Thymus (tissue), 11 donors: ENCODE data around the gene SNCB. TPM values are rescaled to one million over a fixed set of nuclear protein-coding genes. Genes with fewer than 3 reads are reported as not detected.

Experiments used
- DNase-seq, 9 donors: peaks; one replicate each; pipeline ENCODE4 v3.0.0-alpha.2; 2013; ENCODE audit warnings: low spot score in 9 of 9, low read depth in 6 of 9, missing footprints in 1 of 9
- H3K27ac ChIP-seq, 2 donors: one replicate each; pipeline ENCODE4 v1.5.1; 2013; ENCODE audit warnings: control low read depth in 1 of 2, low read depth in 1 of 2, low read length in 1 of 2, mild to moderate bottlenecking in 1 of 2, moderate library complexity in 1 of 2
- H3K27me3 ChIP-seq, 2 donors: one replicate each; pipeline ENCODE4 v1.5.1; 2013; ENCODE audit warnings: low read length in 1 of 2; ENCODE audit not compliant: control insufficient read depth in 2 of 2, insufficient read depth in 1 of 2
- H3K36me3 ChIP-seq, 2 donors: one replicate each; pipeline ENCODE4 v1.5.1; 2013; ENCODE audit warnings: low read length in 1 of 2, mild to moderate bottlenecking in 1 of 2, moderate library complexity in 1 of 2; ENCODE audit not compliant: control insufficient read depth in 2 of 2, insufficient read depth in 2 of 2
- H3K4me1 ChIP-seq, 2 donors: one replicate each; pipeline ENCODE4 v1.5.1; 2013; ENCODE audit warnings: low read length in 2 of 2; ENCODE audit not compliant: control insufficient read depth in 2 of 2, insufficient read depth in 2 of 2
- H3K4me3 ChIP-seq, 2 donors: one replicate each; pipeline ENCODE4 v1.5.1; 2013; ENCODE audit warnings: low read length in 2 of 2, control low read depth in 1 of 2, mild to moderate bottlenecking in 1 of 2
- H3K9me3 ChIP-seq, 2 donors: one replicate each; pipeline ENCODE4 v1.5.1; 2013; ENCODE audit warnings: low read length in 1 of 2, mild to moderate bottlenecking in 1 of 2; ENCODE audit not compliant: control insufficient read depth in 2 of 2, insufficient read depth in 1 of 2
- WGBS: extraction: QIAGEN DNeasy Blood & Tissue Kit; methylation state at CpG from one replicate; pipeline ENCODE4 v1.1.7; 2013; 5-methylcytosine and 5-hydroxymethylcytosine counted together
- polyA plus RNA-seq: library from polyadenylated mRNA; stranded (reverse); fragments of 200-250 nt; gene quantifications from one replicate; pipeline ENCODE4 v1.2.3, GENCODE V29; 2013
- total RNA-seq: library from RNA; stranded (reverse); fragments of 120-200 nt; gene quantifications from one replicate; pipeline ENCODE4 v1.2.4, GENCODE V29; 2013
- donor health status: healthy.

SNCB gene
- total and polyA plus RNA-seq, 2 donors, result 0.05 to 0.21 TPM

GRCh38 chr5:176621661-176622079, 8.7 kb downstream of the SNCB start:
- no peaks in the 10 kb centered on the region for H3K36me3 ChIP-seq
- peaks cover 47 to 87% of the 10 kb centered on the region in 2 donors for H3K27me3 ChIP-seq
- 63% methylated on average over 13 of the region's 13 CpGs for WGBS
- H3K4me3 ChIP-seq, result no peak overlapping the region
- H3K4me1 ChIP-seq, result peaks cover 0 to 9% of the 10 kb centered on the region in 2 donors
- no peak for DNase-seq
- H3K27ac ChIP-seq, result no peak overlapping the region
- H3K9me3 ChIP-seq, result peaks cover 4 to 11% of the 10 kb centered on the region in 2 donors

- Histone ChIP-seq H3K4me3 (peak overlapping the region in 1 of 2 donors; percentile 10), H3K4me1 (peaks cover 0 to 9% of the 10 kb centered on the region in 2 donors), H3K27me3 (peaks cover 43 to 86% of the 10 kb centered on the region in 2 donors), H3K27ac (no peak overlapping the region), H3K36me3 (no peaks in the 10 kb centered on the region), H3K9me3 (peaks cover 4 to 11% of the 10 kb centered on the region in 2 donors)
- DNase-seq, result no peak
- WGBS, result 8% methylated on average over 32 of the region's 32 CpGs
Measured at GRCh38 chr5:176620333-176620981, 9.9 kb downstream of the SNCB start.

GRCh38 chr5:176619569-176620332, 10.6 kb downstream of the SNCB start:
- WGBS, result 19% methylated on average over 59 of the region's 59 CpGs
- no peak for DNase-seq
- Histone ChIP-seq H3K4me1 (peaks cover 0 to 9% of the 10 kb centered on the region in 2 donors), H3K27ac (no peak overlapping the region), H3K9me3 (peaks cover 4 to 11% of the 10 kb centered on the region in 2 donors), H3K36me3 (no peaks in the 10 kb centered on the region), H3K4me3 (no peak overlapping the region), H3K27me3 (peaks cover 43 to 83% of the 10 kb centered on the region in 2 donors)

GRCh38 chr5:176619203-176619568, 11.1 kb downstream of the SNCB start:
- no peak overlapping the region for H3K4me3 ChIP-seq
- peak in 5 of 9 donors; percentile 38 to 77 (median 59) for DNase-seq

GRCh38 chr5:176618783-176619182, 11.6 kb downstream of the SNCB start:
- Histone ChIP-seq H3K9me3 (peaks cover 4 to 11% of the 10 kb centered on the region in 2 donors), H3K27ac (no peak overlapping the region), H3K4me1 (peaks cover 0 to 9% of the 10 kb centered on the region in 2 donors), H3K36me3 (no peaks in the 10 kb centered on the region), H3K4me3 (no peak overlapping the region), H3K27me3 (peaks cover 43 to 83% of the 10 kb centered on the region in 2 donors)
- DNase-seq, result no peak
- WGBS, result 28% methylated on average over 19 of the region's 19 CpGs

More at GRCh38 chr5:176619203-176619568, 11.1 kb downstream of the SNCB start:
- Histone ChIP-seq H3K9me3 (peaks cover 4 to 11% of the 10 kb centered on the region in 2 donors), H3K27me3 (peaks cover 43 to 83% of the 10 kb centered on the region in 2 donors), H3K27ac (no peak overlapping the region), H3K4me1 (peaks cover 0 to 9% of the 10 kb centered on the region in 2 donors), H3K36me3 (no peaks in the 10 kb centered on the region)
- 7% methylated on average over 31 of the region's 31 CpGs for WGBS

GRCh38 chr5:176616511-176616910, 13.8 kb downstream of the SNCB start:
- peaks cover 43 to 89% of the 10 kb centered on the region in 2 donors for H3K27me3 ChIP-seq
- H3K4me3 ChIP-seq, result no peak overlapping the region
- H3K9me3 ChIP-seq, result peaks cover 4 to 11% of the 10 kb centered on the region in 2 donors
- H3K36me3 ChIP-seq, result no peaks in the 10 kb centered on the region
- H3K4me1 ChIP-seq, result peaks cover 0 to 9% of the 10 kb centered on the region in 2 donors
- no peak overlapping the region for H3K27ac ChIP-seq
- WGBS, result 71% methylated on average over 7 of the region's 7 CpGs
- DNase-seq, result no peak

- H3K36me3 ChIP-seq, result no peaks in the 10 kb centered on the region
- 74% methylated on average over 8 of the region's 8 CpGs for WGBS
- peaks cover 3 to 12% of the 10 kb centered on the region in 2 donors for H3K4me1 ChIP-seq
- H3K27ac ChIP-seq, result no peak overlapping the region
- no peak for DNase-seq
- H3K9me3 ChIP-seq, result peaks cover 4 to 11% of the 10 kb centered on the region in 2 donors
- peaks cover 38 to 86% of the 10 kb centered on the region in 2 donors for H3K27me3 ChIP-seq
- H3K4me3 ChIP-seq, result no peak overlapping the region
Measured at GRCh38 chr5:176614805-176615478, 15.4 kb downstream of the SNCB start.

GRCh38 chr5:176612855-176613254, 17.5 kb downstream of the SNCB start:
- no peak overlapping the region for H3K27ac ChIP-seq
- H3K36me3 ChIP-seq, result no peaks in the 10 kb centered on the region
- H3K4me1 ChIP-seq, result peaks cover 3 to 13% of the 10 kb centered on the region in 2 donors
- no peak overlapping the region for H3K4me3 ChIP-seq
- H3K27me3 ChIP-seq, result peaks cover 36 to 84% of the 10 kb centered on the region in 2 donors
- no peak for DNase-seq
- peaks cover 0 to 2% of the 10 kb centered on the region in 2 donors for H3K9me3 ChIP-seq
- WGBS, result 78% methylated on average over 2 of the region's 2 CpGs
